Activated T-cell treated with anti-CD3 and anti-CD28 coated beads for 4 hours (primary cell): ENCODE data around the gene SLC66A3.

Source experiments
- DNase-seq: peaks from one replicate; pipeline ENCODE4 v3.0.0-alpha.2; 2020

The SLC66A3 gene

DNA sequence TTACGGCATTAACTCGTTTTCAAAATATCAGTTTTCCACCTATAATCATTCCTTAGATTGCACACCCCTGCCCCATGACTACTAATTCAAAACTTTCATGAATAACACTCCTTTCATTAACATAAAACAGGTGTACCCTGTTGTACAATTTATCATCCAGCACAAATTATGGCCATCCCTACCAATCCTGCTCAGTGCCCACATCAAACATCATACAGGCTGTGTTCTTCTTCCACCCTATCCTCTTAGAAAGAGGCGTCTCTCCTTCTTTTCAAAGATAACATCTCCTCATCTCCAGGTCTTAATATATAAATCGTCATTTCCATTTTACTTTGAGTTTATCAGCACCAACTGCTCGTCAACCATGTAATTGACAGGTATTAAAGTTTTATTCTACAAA, 67.6 kb downstream of the SLC66A3 start:
- DNase-seq = no peak

DNA sequence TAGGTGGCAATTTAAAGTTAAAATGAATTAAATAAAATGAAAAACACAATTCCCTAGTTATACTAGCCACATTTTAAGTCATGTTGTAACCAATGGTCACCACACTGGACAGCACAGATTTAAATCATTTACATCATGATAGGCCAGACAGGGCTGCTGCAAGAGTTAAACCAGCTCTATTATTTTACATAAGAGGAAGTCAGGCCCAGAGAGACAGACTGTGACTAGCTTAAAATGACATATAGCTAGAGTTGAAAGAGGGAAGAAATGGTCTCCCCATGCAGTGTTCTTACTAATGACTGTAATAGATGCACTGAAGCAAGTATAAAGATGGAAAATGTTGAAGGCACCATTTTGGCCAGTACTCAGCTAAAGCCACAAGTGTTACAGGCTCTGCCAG, 69.6 kb downstream of the SLC66A3 start:
- no peak for DNase-seq

DNA sequence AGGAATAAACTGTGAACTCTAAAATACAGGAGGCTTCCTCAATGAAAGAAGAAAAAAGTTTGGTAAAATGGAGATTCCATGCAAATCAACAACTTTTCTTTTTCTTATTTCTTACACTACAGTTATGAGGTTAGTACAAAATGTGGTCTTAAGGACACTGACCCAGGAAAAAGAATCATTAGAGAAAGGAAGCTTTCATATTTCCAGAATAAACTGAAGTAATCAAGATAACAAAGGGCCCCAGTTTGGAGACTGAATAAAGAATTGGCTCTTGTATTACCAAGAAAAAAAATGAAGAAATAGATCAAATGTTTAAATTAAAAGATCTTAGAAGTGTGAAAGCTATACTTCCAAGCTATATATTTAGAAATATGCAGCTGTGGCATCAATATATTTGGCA, 72.3 kb downstream of the SLC66A3 start:
- no peak for DNase-seq
